ENCODE measurements around the gene ART5.
"Not testable (repeated sequence)": the region's sequence is repeated elsewhere in the genome, so short reads cannot be mapped to it uniquely, and the experiment has no call there.

The ART5 gene

GRCh38 chr11:3657331-3657730 lies 15.5 kb upstream of the ART5 start:
- not testable (repeated sequence) for DNase-seq (ENCODE audit: low read depth)

- no peak for DNase-seq (ENCODE audit: low read depth)
Observed at GRCh38 chr11:3655547-3655946, 13.8 kb upstream of the ART5 start.

GRCh38 chr11:3652514-3652913 lies 10.7 kb upstream of the ART5 start:
- DNase-seq (ENCODE audit: low read depth) = not testable (repeated sequence)

- not testable (repeated sequence) for DNase-seq (ENCODE audit: low read depth)
Observed at GRCh38 chr11:3649374-3649773, 7.6 kb upstream of the ART5 start.

GRCh38 chr11:3648843-3649242 lies 7.1 kb upstream of the ART5 start:
- not testable (repeated sequence) for DNase-seq (ENCODE audit: low read depth)

GRCh38 chr11:3645552-3645951 lies 3.8 kb upstream of the ART5 start:
- DNase-seq (ENCODE audit: low read depth) = no peak

- DNase-seq (ENCODE audit: low read depth) = no peak
Observed at GRCh38 chr11:3644817-3645235, 3.0 kb upstream of the ART5 start, which contains the start of gene ART1. Gene ART1, plus strand, starts transcription at chr11:3645128. Its CDS starts 14,086 bp downstream, at chr11:3659214.

GRCh38 chr11:3643102-3643546 lies 1.3 kb upstream of the ART5 start:
- DNase-seq (ENCODE audit: low read depth) = not testable (repeated sequence)

GRCh38 chr11:3642071-3642951 lies 519 bp upstream of the ART5 start:
- DNase-seq (ENCODE audit: low read depth) = peak; percentile 45

GRCh38 chr11:3641191-3641590 lies 601 bp downstream of the ART5 start:
- DNase-seq (ENCODE audit: low read depth) = no peak

GRCh38 chr11:3639841-3640240 lies 2.0 kb downstream of the ART5 start:
- no peak for DNase-seq (ENCODE audit: low read depth)

- DNase-seq (ENCODE audit: low read depth) = no peak
Observed at GRCh38 chr11:3638513-3638912, 3.3 kb downstream of the ART5 start.

GRCh38 chr11:3637201-3637600 lies 4.6 kb downstream of the ART5 start:
- no peak for DNase-seq (ENCODE audit: low read depth)

GRCh38 chr11:3635641-3636375 lies 6.0 kb downstream of the ART5 start:
- no peak for DNase-seq (ENCODE audit: low read depth)

GRCh38 chr11:3632070-3632660 lies 9.6 kb downstream of the ART5 start:
- DNase-seq (ENCODE audit: low read depth) = no peak

- DNase-seq (ENCODE audit: low read depth) = no peak
Observed at GRCh38 chr11:3631331-3631730, 10.5 kb downstream of the ART5 start.

GRCh38 chr11:3627291-3627690 lies 14.5 kb downstream of the ART5 start:
- peak; percentile 88 for DNase-seq (ENCODE audit: low read depth)

- no peak for DNase-seq (ENCODE audit: low read depth)
Observed at GRCh38 chr11:3626250-3626960, 15.4 kb downstream of the ART5 start.

- DNase-seq (ENCODE audit: low read depth) = no peak
Observed at GRCh38 chr11:3623767-3624458, 17.9 kb downstream of the ART5 start.

- peak; percentile 28 for DNase-seq (ENCODE audit: low read depth)
Observed at GRCh38 chr11:3623121-3623520, 18.7 kb downstream of the ART5 start.

- no peak for DNase-seq (ENCODE audit: low read depth)
Observed at GRCh38 chr11:3622521-3622920, 19.3 kb downstream of the ART5 start.
